OCI-LY3 (cell line): ENCODE results near the gene TNRC6C.

Source experiments
- CTCF ChIP-seq: fragments of 200-600, 300-600 bp; sonication (generic); IDR thresholded peaks from 2 replicates; pipeline ENCODE4 v1.5.1; 2014; ENCODE audit warnings: antibody characterized with exemption, low read length, low read depth
- EZH2phosphoT487 ChIP-seq: fragments of 200-600 bp; shearing (Covaris generic); IDR thresholded peaks from 2 replicates; pipeline ENCODE4 v1.6.1; 2018; ENCODE audit warnings: antibody characterized with exemption, mixed run types, low read depth

GRCh38 chr17:77919276-77919675, 39.2 kb upstream of the TNRC6C start:
- TF ChIP-seq CTCF (no peak), EZH2phosphoT487 (no peak)
